Colon (tissue), 2 donors: ENCODE data around the gene TLDC2.
"Not testable (repeated sequence)": the region's sequence is repeated elsewhere in the genome, so short reads cannot be mapped to it uniquely, and the experiment has no call there.

Experiments used
- FAIRE-seq: peaks from 2 replicates; lab custom pipeline; 2012; peaks lifted over from hg19 to GRCh38; lab: Jason Lieb, UNC
- donor health status: control.
- donor health status: control.

TLDC2 gene

GRCh38 chr20:36916199-36916598 lies 40.3 kb downstream of the TLDC2 start:
- FAIRE-seq, result no peak

- no peak for FAIRE-seq
Measured at GRCh38 chr20:36917240-36917639, 41.3 kb downstream of the TLDC2 start.

- no peak for FAIRE-seq
Measured at GRCh38 chr20:36917943-36918342, 42.0 kb downstream of the TLDC2 start.

GRCh38 chr20:36919715-36920333 lies 43.9 kb downstream of the TLDC2 start:
- FAIRE-seq, result peak; percentile 58

DNA sequence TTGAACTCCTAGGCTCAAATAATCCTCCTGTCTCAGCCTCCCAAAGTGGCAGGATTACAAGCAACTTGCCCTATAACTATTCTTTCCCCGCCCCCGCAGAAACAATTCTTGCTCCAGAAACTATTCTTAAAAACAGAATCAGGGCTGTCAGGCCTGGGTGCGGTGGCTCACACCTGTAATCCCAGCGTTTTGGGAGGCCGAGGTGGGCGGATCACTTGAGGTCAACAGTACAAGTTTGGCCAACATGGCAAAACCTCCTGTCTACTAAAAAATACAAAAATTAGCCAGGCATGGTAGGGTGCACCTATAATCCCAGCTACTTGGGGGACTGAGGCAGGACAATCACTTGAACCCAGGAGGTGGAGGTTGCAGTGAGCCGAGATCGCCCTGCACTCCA lies 44.4 kb downstream of the TLDC2 start:
- FAIRE-seq, result no peak

GRCh38 chr20:36924167-36925045 lies 48.5 kb downstream of the TLDC2 start:
- FAIRE-seq, result no peak

GRCh38 chr20:36925234-36925633 lies 49.3 kb downstream of the TLDC2 start:
- FAIRE-seq, result no peak

GRCh38 chr20:36926653-36927200 lies 50.8 kb downstream of the TLDC2 start:
- no peak for FAIRE-seq

GRCh38 chr20:36927704-36928103 lies 51.8 kb downstream of the TLDC2 start:
- no peak for FAIRE-seq

- no peak for FAIRE-seq
Measured at GRCh38 chr20:36929290-36929689, 53.4 kb downstream of the TLDC2 start.

GRCh38 chr20:36929691-36930090 lies 53.8 kb downstream of the TLDC2 start:
- FAIRE-seq, result no peak

DNA sequence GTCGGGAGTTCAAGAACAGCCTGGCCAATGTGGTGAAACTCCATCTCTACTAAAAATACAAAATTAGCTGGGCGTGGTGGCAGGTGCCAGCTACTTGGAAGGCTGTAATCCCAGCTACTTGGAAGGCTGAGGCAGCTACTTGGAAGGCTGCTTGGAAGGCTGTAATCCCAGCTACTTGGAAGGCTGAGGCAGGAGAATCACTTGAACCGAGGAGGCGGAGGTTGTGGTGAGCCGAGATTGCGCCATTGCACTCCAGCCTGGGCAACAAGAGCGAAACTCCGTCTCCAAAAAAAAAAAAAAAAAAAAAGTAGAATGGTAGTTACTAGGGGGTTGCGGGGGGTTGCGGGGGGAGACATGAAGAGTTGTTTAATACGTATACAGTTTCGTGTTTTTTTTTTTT lies 56.1 kb downstream of the TLDC2 start:
- not testable (repeated sequence) for FAIRE-seq

DNA sequence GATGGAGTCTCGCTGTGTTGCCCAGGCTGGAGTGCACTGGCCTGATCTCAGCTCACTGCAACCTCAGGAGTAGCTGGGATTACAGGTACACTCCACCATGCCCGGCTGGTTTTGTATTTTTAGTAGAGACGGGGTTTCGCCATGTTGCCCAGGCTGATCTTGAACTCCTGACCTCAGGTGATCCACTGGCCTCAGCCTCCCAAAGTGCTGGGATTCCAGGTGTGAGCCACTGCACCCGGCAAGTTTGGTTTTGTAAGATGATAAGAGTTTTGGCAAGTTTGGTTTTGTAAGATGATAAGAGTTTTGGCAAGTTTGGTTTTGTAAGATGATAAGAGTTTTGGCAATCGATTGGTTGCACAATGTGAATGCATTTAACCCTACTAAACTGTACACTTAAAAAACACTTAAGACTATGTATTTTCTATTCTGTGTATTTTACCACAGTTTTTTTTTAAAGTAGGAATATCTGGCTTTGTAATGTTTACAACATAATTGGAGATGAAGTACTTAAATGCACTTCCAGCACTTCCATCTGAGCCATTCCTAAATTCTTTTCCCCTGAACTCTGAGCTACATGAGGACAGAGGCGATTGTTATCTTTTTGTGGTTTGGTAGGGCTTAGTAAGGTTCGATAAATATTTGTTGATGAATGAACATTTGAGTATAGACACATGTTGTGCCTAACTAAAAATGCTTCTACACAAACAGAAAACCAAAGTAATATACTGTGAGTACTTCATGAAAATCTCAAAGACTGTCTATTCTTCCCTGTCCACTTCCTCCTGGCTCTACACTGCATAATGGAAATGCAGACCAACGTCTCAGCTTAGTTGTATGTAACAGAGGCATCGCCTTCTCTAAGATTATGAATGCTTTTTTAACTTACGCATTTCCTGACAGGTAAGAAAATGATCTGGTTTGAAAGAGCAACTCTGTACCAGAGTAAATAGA lies 56.8 kb downstream of the TLDC2 start:
- FAIRE-seq, result no peak

- FAIRE-seq, result not testable (repeated sequence)
Measured at GRCh38 chr20:36933571-36933970, 57.6 kb downstream of the TLDC2 start.

DNA sequence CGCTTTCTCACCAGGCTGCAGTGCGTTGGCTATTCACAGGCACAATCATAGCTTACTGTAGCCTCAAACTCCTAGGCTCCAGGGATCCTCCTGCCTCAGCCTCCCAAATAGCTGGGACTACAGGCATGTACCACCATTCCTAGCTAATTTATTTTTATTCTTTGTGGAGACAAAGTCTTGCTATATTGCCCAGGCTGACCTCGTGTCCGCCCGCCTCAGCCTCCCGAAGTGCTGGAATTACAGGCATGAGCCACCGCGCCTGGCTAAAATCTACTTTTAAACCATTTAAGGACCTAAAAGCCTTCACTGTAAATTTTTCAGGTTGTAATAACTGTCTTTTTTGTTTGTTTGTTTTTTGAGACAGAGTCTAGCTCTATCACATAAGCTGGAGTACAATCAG lies 60.4 kb downstream of the TLDC2 start:
- no peak for FAIRE-seq

DNA sequence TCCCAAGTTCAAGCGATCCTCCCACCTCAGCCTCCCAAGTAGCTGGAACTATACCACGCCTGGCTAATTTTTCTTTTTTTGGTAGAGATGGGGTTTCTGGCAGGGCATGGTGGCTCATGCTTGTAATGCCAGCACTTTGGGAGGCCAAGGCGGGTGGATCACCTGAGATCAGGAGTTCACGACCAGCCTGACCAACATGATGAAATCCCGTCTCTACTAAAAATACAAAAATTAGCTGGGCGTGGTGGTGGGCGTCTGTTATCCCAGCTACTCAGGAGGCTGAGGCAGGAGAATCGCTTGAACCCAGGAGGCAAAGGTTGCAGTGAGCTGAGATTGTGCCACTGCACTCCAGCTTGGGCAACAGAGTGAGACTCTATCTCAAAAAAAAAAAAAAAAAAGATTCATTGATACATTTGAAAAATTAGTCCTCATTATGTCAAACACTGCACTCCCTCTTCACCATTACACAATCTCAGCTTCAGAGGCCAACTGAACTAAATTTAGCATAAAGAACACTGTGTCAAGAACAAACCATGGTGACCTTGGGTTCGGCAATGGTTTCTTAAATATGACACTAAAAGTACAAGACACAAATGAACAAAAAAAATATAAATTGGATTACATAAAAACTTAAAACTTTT lies 60.9 kb downstream of the TLDC2 start:
- FAIRE-seq, result not testable (repeated sequence)

DNA sequence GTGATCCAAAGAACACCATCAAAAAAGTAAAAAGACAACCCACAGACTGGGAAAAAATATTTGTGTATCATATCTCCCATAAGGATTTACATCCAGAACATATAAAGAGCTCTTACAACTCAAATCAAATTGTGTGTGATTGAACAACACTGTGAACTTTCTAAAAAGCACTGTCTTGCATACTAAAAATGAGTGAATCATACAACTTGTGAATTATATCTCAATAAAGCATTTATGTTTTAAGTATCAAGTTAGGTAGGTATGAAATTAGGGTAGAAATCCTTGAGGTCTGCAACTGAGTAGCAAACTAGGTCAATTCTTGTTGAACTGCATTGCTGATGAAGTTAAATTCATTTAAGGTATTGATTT lies 61.4 kb downstream of the TLDC2 start:
- FAIRE-seq, result no peak

DNA sequence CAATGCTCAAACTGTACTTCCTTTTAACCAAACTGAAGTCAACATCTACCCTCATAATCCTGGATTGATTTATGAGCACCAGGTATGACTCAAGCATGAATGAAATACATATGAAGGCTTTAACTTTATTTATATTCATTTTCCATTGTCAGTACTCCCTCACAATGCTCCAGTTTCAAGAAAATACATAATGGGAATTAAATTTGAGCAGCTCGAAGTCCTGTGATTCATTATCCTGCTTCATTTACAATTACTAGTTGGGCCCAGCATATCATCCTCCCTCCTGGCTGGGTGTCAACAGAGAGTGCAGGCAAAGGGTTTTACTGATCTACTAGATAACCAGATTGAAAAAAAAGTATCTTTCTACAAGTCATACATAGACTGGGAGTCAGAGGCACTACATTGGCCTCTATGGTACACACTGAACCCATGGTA lies 65.5 kb downstream of the TLDC2 start:
- FAIRE-seq, result no peak
